Measurements from ENCODE around the gene CNTNAP2. TPM values are rescaled to one million over a fixed set of nuclear protein-coding genes. Genes with fewer than 3 reads are reported as not detected.

CNTNAP2 gene
- total RNA-seq, 4 donors from 2014 or later: not detected

GRCh38 chr7:147068842-147069241, 952.2 kb downstream of the CNTNAP2 start:
- H3K36me3 ChIP-seq: no peaks in the 10 kb centered on the region
- in situ Hi-C loops (cut with MboI; ENCODE audit: low sequenced_read_pairs in 4 of 4) (no loop called here), intact Hi-C loops (cut with DNase I; ENCODE audit: low total_unique reads) (no loop called here)
- no peaks in the 10 kb centered on the region for H3K27me3 ChIP-seq
- TF ChIP-seq CTCF (IDR thresholded peaks at IDR 0.05 in 4 of 5, conservative IDR thresholded peaks at IDR 0.05 in 1 of 5) (no peak), POLR2A (IDR thresholded peaks at IDR 0.05) (no peak)
- no peak overlapping the region for H3K27ac ChIP-seq
- DNase-seq (no peak), ATAC-seq (no peak)
- no peaks in the 10 kb centered on the region for H3K9me3 ChIP-seq
- H3K4me1 ChIP-seq: no peaks in the 10 kb centered on the region
- no peak overlapping the region for H3K4me3 ChIP-seq

GRCh38 chr7:147069771-147070170, 953.2 kb downstream of the CNTNAP2 start:
- in situ Hi-C loops (cut with MboI; ENCODE audit: low sequenced_read_pairs in 4 of 4): no loop called here

GRCh38 chr7:147070886-147071285, 954.3 kb downstream of the CNTNAP2 start:
- H3K4me1 ChIP-seq: no peaks in the 10 kb centered on the region
- H3K27ac ChIP-seq: no peak overlapping the region
- no peak for TF ChIP-seq CTCF (IDR thresholded peaks at IDR 0.05 in 4 of 5, conservative IDR thresholded peaks at IDR 0.05 in 1 of 5)
- TF ChIP-seq POLR2A (IDR thresholded peaks at IDR 0.05): no peak
- H3K36me3 ChIP-seq: no peaks in the 10 kb centered on the region
- in situ Hi-C loops (cut with MboI; ENCODE audit: low sequenced_read_pairs in 4 of 4): no loop called here
- no peaks in the 10 kb centered on the region for H3K27me3 ChIP-seq
- H3K4me3 ChIP-seq: no peak overlapping the region
- intact Hi-C loops (cut with DNase I; ENCODE audit: low total_unique reads): no loop called here
- DNase-seq: no peak
- H3K9me3 ChIP-seq: no peaks in the 10 kb centered on the region
- ATAC-seq: no peak

More at GRCh38 chr7:147069771-147070170, 953.2 kb downstream of the CNTNAP2 start:
- Histone ChIP-seq H3K4me3 (no peak overlapping the region), H3K9me3 (no peaks in the 10 kb centered on the region), H3K27ac (no peak overlapping the region), H3K27me3 (no peaks in the 10 kb centered on the region), H3K4me1 (no peaks in the 10 kb centered on the region), H3K36me3 (no peaks in the 10 kb centered on the region)
- intact Hi-C loops (cut with DNase I; ENCODE audit: low total_unique reads): no loop called here
- TF ChIP-seq CTCF (IDR thresholded peaks at IDR 0.05 in 4 of 5, conservative IDR thresholded peaks at IDR 0.05 in 1 of 5) (no peak), POLR2A (IDR thresholded peaks at IDR 0.05) (no peak)
- DNase-seq (no peak), ATAC-seq (no peak)

GRCh38 chr7:147071536-147071935, 954.9 kb downstream of the CNTNAP2 start:
- Histone ChIP-seq H3K4me3 (no peak overlapping the region), H3K27ac (no peak overlapping the region), H3K27me3 (no peaks in the 10 kb centered on the region), H3K4me1 (no peaks in the 10 kb centered on the region), H3K36me3 (no peaks in the 10 kb centered on the region), H3K9me3 (no peaks in the 10 kb centered on the region)
- intact Hi-C loops (cut with DNase I; ENCODE audit: low total_unique reads): no loop called here
- TF ChIP-seq POLR2A (IDR thresholded peaks at IDR 0.05) (no peak), CTCF (IDR thresholded peaks at IDR 0.05 in 4 of 5, conservative IDR thresholded peaks at IDR 0.05 in 1 of 5) (no peak)
- ATAC-seq: no peak
- no peak for DNase-seq
- in situ Hi-C loops (cut with MboI; ENCODE audit: low sequenced_read_pairs in 4 of 4): no loop called here

- ATAC-seq: no peak
- no peaks in the 10 kb centered on the region for H3K27me3 ChIP-seq
- no peak overlapping the region for H3K4me3 ChIP-seq
- no peaks in the 10 kb centered on the region for H3K9me3 ChIP-seq
- TF ChIP-seq CTCF (IDR thresholded peaks at IDR 0.05 in 4 of 5, conservative IDR thresholded peaks at IDR 0.05 in 1 of 5): no peak
- TF ChIP-seq POLR2A (IDR thresholded peaks at IDR 0.05): no peak
- intact Hi-C loops (cut with DNase I; ENCODE audit: low total_unique reads): no loop called here
- in situ Hi-C loops (cut with MboI; ENCODE audit: low sequenced_read_pairs in 4 of 4): no loop called here
- no peak overlapping the region for H3K27ac ChIP-seq
- H3K36me3 ChIP-seq: no peaks in the 10 kb centered on the region
- no peak for DNase-seq
- H3K4me1 ChIP-seq: no peaks in the 10 kb centered on the region
These were observed 961.7 kb downstream of the CNTNAP2 start for GRCh38 chr7:147078312-147078711.

All from gastrocnemius medialis (tissue), 4 donors.